MM.1S (cell line): ENCODE results near the gene MYH11.

ENCODE experiments used
- CTCF ChIP-seq: fragments of 300-600 bp; sonication (generic); IDR thresholded peaks from 2 replicates; pipeline ENCODE4 v1.5.1; 2016; ENCODE audit warnings: antibody characterized with exemption, low read length, mixed read lengths
- EZH2 ChIP-seq: fragments of 300-600 bp; sonication (generic); optimal IDR thresholded peaks from 2 replicates; pipeline ENCODE3; 2017; ENCODE audit warnings: low read depth, mild to moderate bottlenecking, antibody characterized with exemption, low read length, mixed read lengths

- TF ChIP-seq EZH2 (no peak), CTCF (no peak)
Observed at GRCh38 chr16:15886078-15886477, 29.2 kb upstream of the MYH11 start.
